Adrenal gland (tissue), 5 donors: ENCODE data around the gene EVPL.

ENCODE experiments used
- CTCF ChIP-seq, 6 experiments: fragments of 450-650 bp in 4 of 6; fragments of 200-600 bp in 2 of 6; sonication (generic) in 1 of 6; IDR thresholded peaks; 1 replicate in 5 of 6; 2 replicates in 1 of 6; pipeline versions ENCODE4 v1.5.1 to v1.8.0; 2016 to 2021; ENCODE audit warnings: antibody characterized with exemption in 6 of 6, mild to moderate bottlenecking in 2 of 6, moderate library complexity in 1 of 6
- POLR2A ChIP-seq, 2 donors: fragments of 450-650 bp; IDR thresholded peaks; one replicate each; pipeline ENCODE4 v1.6.1; 2017; ENCODE audit warnings: antibody characterized with exemption in 2 of 2, mild to moderate bottlenecking in 2 of 2, moderate library complexity in 1 of 2
- donor health status: DM: no; HTN: no; CAD: no.

- TF ChIP-seq CTCF (IDR thresholded peaks at IDR 0.05) (no peak), POLR2A (IDR thresholded peaks at IDR 0.05) (no peak)
Measured at GRCh38 chr17:76046064-76046463, 19.0 kb upstream of the EVPL start.
